ENCODE measurements around the gene POU2F1. TPM values are rescaled to one million over a fixed set of nuclear protein-coding genes. Genes with fewer than 3 reads are reported as not detected.

Gene POU2F1
- polyA plus RNA-seq, 1 donor (not counting 4 experiments of a cell fraction or from before 2014, with no cell fraction given) = 3.2 TPM

DNA sequence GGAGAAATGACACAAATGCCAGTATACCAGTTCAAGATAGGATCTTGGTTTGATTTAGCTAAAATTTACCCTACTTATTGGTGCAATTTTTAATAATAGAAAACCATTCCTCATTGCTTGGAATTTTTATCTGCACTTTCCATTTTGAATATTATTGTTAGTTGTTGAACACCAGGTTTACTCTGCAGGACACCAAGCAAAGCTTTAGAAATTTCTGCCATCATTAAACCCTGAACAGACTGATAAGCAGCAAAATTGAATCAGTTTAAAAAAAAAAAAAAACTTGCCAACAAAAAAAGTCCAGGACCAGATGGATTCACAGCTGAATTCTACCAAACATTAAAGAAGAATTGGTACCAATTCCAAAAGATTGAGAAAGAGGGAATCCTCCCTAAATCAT lies 71.5 kb downstream of the POU2F1 start:
- Histone ChIP-seq H3K79me2 (ENCODE audit: control insufficient read depth, insufficient read depth, low read length) (peaks cover 12% of the 10 kb centered on the region), H4K20me1 (ENCODE audit: control insufficient read depth, extremely low read depth, insufficient read depth, low read length) (no peaks in the 10 kb centered on the region), H2AFZ (ENCODE audit: control insufficient read depth, low read length) (no peak overlapping the region), H3K4me1 (ENCODE audit: control insufficient read depth, extremely low read depth, insufficient read depth, low read length) (no peaks in the 10 kb centered on the region), H3K27me3 (ENCODE audit: control insufficient read depth, extremely low read depth, insufficient read depth, low read length) (no peaks in the 10 kb centered on the region), H3K9ac (ENCODE audit: control insufficient read depth, extremely low read depth, insufficient read depth, low read length) (no peak overlapping the region), H3K9me3 (ENCODE audit: control insufficient read depth, low read depth, low read length) (no peaks in the 10 kb centered on the region), H3K4me2 (ENCODE audit: control insufficient read depth, extremely low read depth, insufficient read depth, low read depth, low read length) (no peak overlapping the region), H3K4me3 (ENCODE audit: control insufficient read depth in 2 of 3, extremely low read depth in 1 of 3, insufficient read depth in 2 of 3, low read depth in 1 of 3, low read length in 3 of 3) (no peak overlapping the region), H3K9me1 (ENCODE audit: control insufficient read depth, extremely low read depth, insufficient read depth, low read length) (no peaks in the 10 kb centered on the region), H3K36me3 (ENCODE audit: control insufficient read depth in 2 of 2, extremely low read depth in 1 of 2, insufficient read depth in 2 of 2, low read length in 2 of 2) (no peaks in the 10 kb centered on the region), H3K27ac (ENCODE audit: control insufficient read depth, insufficient read depth, low read length) (no peak overlapping the region)
- DNase-seq (ENCODE audit: low read depth, low spot score) = no peak
- FAIRE-seq = no peak
- dilution Hi-C loops (cut with MboI; ENCODE audit: extremely low pct_ligation_motif_present, low sequenced_read_pairs) = no loop called here
- TF ChIP-seq EZH2 (IDR thresholded peaks at IDR 0.05; ENCODE audit: low read length) = no peak
- TF ChIP-seq, protein P1, sequence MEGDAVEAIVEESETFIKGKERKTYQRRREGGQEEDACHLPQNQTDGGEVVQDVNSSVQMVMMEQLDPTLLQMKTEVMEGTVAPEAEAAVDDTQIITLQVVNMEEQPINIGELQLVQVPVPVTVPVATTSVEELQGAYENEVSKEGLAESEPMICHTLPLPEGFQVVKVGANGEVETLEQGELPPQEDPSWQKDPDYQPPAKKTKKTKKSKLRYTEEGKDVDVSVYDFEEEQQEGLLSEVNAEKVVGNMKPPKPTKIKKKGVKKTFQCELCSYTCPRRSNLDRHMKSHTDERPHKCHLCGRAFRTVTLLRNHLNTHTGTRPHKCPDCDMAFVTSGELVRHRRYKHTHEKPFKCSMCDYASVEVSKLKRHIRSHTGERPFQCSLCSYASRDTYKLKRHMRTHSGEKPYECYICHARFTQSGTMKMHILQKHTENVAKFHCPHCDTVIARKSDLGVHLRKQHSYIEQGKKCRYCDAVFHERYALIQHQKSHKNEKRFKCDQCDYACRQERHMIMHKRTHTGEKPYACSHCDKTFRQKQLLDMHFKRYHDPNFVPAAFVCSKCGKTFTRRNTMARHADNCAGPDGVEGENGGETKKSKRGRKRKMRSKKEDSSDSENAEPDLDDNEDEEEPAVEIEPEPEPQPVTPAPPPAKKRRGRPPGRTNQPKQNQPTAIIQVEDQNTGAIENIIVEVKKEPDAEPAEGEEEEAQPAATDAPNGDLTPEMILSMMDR (optimal IDR thresholded peaks at IDR 0.05 in 1 of 3, IDR thresholded peaks at IDR 0.05 in 1 of 3, conservative IDR thresholded peaks at IDR 0.05 in 1 of 3; ENCODE audit: extremely low read depth in 1 of 3, insufficient read depth in 2 of 3, low read length in 3 of 3) = no peak

DNA sequence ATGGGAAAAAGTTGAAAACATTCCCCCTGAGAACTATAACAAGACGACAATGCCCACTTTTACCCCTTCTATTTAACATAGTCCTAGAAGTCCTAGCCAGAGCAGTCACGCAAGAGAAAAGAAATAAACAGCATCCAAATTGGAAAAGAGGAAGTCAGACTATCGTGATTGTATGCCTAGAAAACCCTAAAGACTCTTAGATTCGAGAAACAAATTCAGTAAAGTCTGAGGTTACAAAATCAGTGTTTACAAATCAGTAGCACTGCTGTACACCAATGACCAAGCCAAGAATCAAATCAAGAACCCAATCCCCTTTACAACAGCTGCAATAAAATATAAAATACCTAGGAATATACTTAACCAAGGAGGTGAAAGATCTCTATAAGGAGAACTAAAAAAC lies 72.4 kb downstream of the POU2F1 start:
- DNase-seq (ENCODE audit: low read depth, low spot score) (no peak), FAIRE-seq (no peak)
- dilution Hi-C loops (cut with MboI; ENCODE audit: extremely low pct_ligation_motif_present, low sequenced_read_pairs) = no loop called here
- Histone ChIP-seq H3K4me2 (ENCODE audit: control insufficient read depth, extremely low read depth, insufficient read depth, low read depth, low read length) (no peak overlapping the region), H3K9ac (ENCODE audit: control insufficient read depth, extremely low read depth, insufficient read depth, low read length) (no peak overlapping the region), H4K20me1 (ENCODE audit: control insufficient read depth, extremely low read depth, insufficient read depth, low read length) (no peaks in the 10 kb centered on the region), H2AFZ (ENCODE audit: control insufficient read depth, low read length) (no peak overlapping the region), H3K9me3 (ENCODE audit: control insufficient read depth, low read depth, low read length) (no peaks in the 10 kb centered on the region), H3K9me1 (ENCODE audit: control insufficient read depth, extremely low read depth, insufficient read depth, low read length) (no peaks in the 10 kb centered on the region), H3K4me1 (ENCODE audit: control insufficient read depth, extremely low read depth, insufficient read depth, low read length) (no peaks in the 10 kb centered on the region), H3K36me3 (ENCODE audit: control insufficient read depth in 2 of 2, extremely low read depth in 1 of 2, insufficient read depth in 2 of 2, low read length in 2 of 2) (no peaks in the 10 kb centered on the region), H3K79me2 (ENCODE audit: control insufficient read depth, insufficient read depth, low read length) (peaks cover 12% of the 10 kb centered on the region), H3K27ac (ENCODE audit: control insufficient read depth, insufficient read depth, low read length) (no peak overlapping the region), H3K27me3 (ENCODE audit: control insufficient read depth, extremely low read depth, insufficient read depth, low read length) (no peaks in the 10 kb centered on the region), H3K4me3 (ENCODE audit: control insufficient read depth in 2 of 3, extremely low read depth in 1 of 3, insufficient read depth in 2 of 3, low read depth in 1 of 3, low read length in 3 of 3) (no peak overlapping the region)
- no peak for TF ChIP-seq EZH2 (IDR thresholded peaks at IDR 0.05; ENCODE audit: low read length)
- TF ChIP-seq, protein P1 (optimal IDR thresholded peaks at IDR 0.05 in 1 of 3, IDR thresholded peaks at IDR 0.05 in 1 of 3, conservative IDR thresholded peaks at IDR 0.05 in 1 of 3; ENCODE audit: extremely low read depth in 1 of 3, insufficient read depth in 2 of 3, low read length in 3 of 3) = no peak
